ENCODE data around the gene XPC. TPM values are rescaled to one million over a fixed set of nuclear protein-coding genes. Genes with fewer than 3 reads are reported as not detected.

XPC gene
- total and polyA plus RNA-seq, 4 donors = 12.7 to 26.7 (median 14.2) TPM

DNA sequence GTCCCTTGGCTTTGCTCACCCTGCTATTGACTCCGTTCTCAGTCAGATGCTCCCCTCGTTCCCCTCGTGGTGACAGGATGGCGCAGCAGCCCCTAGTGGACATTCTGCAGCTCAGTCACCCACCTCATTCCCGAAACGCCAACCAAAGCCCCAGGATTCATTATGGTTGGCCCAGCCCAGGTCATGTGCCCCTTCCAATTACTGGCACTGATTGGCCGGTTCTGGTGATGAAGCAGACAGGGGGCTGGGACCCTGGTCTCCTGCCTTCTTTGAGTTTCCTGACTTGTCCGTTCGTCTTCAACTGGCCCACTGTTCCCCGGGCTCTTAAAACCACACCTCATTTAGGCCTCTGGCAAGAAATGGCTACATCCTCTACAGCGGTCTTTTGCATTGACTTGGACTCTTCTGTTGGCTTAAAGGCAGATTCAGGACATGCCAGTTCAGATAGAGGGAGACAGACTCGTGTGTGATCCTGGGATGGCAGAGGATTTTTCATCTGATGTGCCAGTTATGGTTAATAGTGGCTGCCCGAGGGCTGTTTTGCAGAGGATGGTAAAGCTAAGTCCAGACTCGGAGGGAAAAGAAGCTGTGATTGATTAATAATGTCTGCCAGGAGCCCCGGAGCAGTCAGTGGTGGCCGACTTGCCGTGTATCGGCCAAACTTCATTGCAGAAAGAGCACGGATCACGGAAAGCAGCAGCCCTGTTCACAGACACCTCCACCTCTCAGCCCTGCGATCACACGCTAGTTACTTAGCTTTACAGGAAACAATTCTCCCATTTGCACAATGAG is 38.1 kb upstream of the XPC start:
- H3K36me3 ChIP-seq (ENCODE audit: control insufficient read depth in 4 of 4, insufficient read depth in 3 of 4, low read depth in 1 of 4, low read length in 3 of 4) = no peaks in the 10 kb centered on the region
- TF ChIP-seq, protein P1, sequence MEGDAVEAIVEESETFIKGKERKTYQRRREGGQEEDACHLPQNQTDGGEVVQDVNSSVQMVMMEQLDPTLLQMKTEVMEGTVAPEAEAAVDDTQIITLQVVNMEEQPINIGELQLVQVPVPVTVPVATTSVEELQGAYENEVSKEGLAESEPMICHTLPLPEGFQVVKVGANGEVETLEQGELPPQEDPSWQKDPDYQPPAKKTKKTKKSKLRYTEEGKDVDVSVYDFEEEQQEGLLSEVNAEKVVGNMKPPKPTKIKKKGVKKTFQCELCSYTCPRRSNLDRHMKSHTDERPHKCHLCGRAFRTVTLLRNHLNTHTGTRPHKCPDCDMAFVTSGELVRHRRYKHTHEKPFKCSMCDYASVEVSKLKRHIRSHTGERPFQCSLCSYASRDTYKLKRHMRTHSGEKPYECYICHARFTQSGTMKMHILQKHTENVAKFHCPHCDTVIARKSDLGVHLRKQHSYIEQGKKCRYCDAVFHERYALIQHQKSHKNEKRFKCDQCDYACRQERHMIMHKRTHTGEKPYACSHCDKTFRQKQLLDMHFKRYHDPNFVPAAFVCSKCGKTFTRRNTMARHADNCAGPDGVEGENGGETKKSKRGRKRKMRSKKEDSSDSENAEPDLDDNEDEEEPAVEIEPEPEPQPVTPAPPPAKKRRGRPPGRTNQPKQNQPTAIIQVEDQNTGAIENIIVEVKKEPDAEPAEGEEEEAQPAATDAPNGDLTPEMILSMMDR (IDR thresholded peaks at IDR 0.05; ENCODE audit: low read depth, low read length, missing input control) = peak; percentile 41
- TF ChIP-seq RAD21 (IDR thresholded peaks at IDR 0.05) (peak in 1 of 2 donors; percentile 46), TAF1 (conservative IDR thresholded peaks at IDR 0.05) (peak; percentile 27), RXRA (IDR thresholded peaks at IDR 0.05) (no peak), SP1 (IDR thresholded peaks at IDR 0.05) (peak; percentile 8)
- no peaks in the 10 kb centered on the region for H3K27me3 ChIP-seq (ENCODE audit: control insufficient read depth in 4 of 4, insufficient read depth in 4 of 4, low read length in 3 of 4)
- no peak overlapping the region for H3K27ac ChIP-seq (ENCODE audit: low read depth in 1 of 2, low read length in 2 of 2)
- H3K9me3 ChIP-seq (ENCODE audit: control insufficient read depth in 4 of 4, low read length in 3 of 4) = peaks cover 0 to 4% (median 0%) of the 10 kb centered on the region in 4 donors
- no peaks in the 10 kb centered on the region for H3K4me1 ChIP-seq (ENCODE audit: control insufficient read depth in 4 of 4, insufficient read depth in 4 of 4, low read length in 3 of 4)
- no peak overlapping the region for H3K4me3 ChIP-seq (ENCODE audit: low read depth in 1 of 3, low read length in 3 of 3)
- WGBS = 62% methylated on average over 22 of the region's 22 CpGs
- peak; percentile 68 for DNase-seq (ENCODE audit: low spot score)
- H3K9ac ChIP-seq (ENCODE audit: low read depth in 1 of 2, low read length in 2 of 2) = no peak overlapping the region

DNA sequence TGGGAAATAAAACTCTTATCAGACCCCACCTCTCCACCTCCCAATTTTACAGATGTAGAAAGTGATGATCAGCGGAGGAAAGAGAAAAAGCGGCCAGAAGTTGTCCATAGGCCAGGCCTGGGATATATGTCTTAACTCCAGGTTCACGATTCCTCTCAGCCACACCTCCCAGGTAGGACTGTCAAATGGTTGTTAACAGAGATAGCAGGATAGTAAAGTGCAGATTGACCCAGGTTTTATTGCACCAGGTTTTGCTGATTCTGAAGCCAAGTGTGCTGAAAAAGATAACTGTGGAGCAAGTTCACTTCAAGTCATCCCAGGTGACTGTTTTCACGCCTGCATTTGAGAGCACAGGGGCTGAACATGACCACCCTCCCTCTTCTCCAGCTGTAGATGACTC is 36.4 kb upstream of the XPC start:
- Histone ChIP-seq H3K9me3 (ENCODE audit: control insufficient read depth in 4 of 4, low read length in 3 of 4) (no peaks in the 10 kb centered on the region), H3K27me3 (ENCODE audit: control insufficient read depth in 4 of 4, insufficient read depth in 4 of 4, low read length in 3 of 4) (no peaks in the 10 kb centered on the region), H3K36me3 (ENCODE audit: control insufficient read depth in 4 of 4, insufficient read depth in 3 of 4, low read depth in 1 of 4, low read length in 3 of 4) (no peaks in the 10 kb centered on the region), H3K4me3 (ENCODE audit: low read depth in 1 of 3, low read length in 3 of 3) (no peak overlapping the region), H3K27ac (ENCODE audit: low read depth in 1 of 2, low read length in 2 of 2) (no peak overlapping the region), H3K4me1 (ENCODE audit: control insufficient read depth in 4 of 4, insufficient read depth in 4 of 4, low read length in 3 of 4) (no peaks in the 10 kb centered on the region), H3K9ac (ENCODE audit: low read depth in 1 of 2, low read length in 2 of 2) (no peak overlapping the region)
- no peak for DNase-seq (ENCODE audit: low spot score)
- WGBS = 91% methylated on average over 4 of the region's 4 CpGs
- TF ChIP-seq TAF1 (conservative IDR thresholded peaks at IDR 0.05) (no peak), RAD21 (IDR thresholded peaks at IDR 0.05) (no peak), JUND (IDR thresholded peaks at IDR 0.05) (no peak), SP1 (IDR thresholded peaks at IDR 0.05) (no peak), HNF4G (IDR thresholded peaks at IDR 0.05) (no peak), GABPA (IDR thresholded peaks at IDR 0.05 in 1 of 2, conservative IDR thresholded peaks at IDR 0.05 in 1 of 2) (no peak), FOXA2 (IDR thresholded peaks at IDR 0.05) (no peak), NR2F2 (IDR thresholded peaks at IDR 0.05) (no peak), RXRA (IDR thresholded peaks at IDR 0.05) (no peak), FOXA1 (IDR thresholded peaks at IDR 0.05) (no peak), YY1 (IDR thresholded peaks at IDR 0.05) (no peak)
- TF ChIP-seq, protein P2, sequence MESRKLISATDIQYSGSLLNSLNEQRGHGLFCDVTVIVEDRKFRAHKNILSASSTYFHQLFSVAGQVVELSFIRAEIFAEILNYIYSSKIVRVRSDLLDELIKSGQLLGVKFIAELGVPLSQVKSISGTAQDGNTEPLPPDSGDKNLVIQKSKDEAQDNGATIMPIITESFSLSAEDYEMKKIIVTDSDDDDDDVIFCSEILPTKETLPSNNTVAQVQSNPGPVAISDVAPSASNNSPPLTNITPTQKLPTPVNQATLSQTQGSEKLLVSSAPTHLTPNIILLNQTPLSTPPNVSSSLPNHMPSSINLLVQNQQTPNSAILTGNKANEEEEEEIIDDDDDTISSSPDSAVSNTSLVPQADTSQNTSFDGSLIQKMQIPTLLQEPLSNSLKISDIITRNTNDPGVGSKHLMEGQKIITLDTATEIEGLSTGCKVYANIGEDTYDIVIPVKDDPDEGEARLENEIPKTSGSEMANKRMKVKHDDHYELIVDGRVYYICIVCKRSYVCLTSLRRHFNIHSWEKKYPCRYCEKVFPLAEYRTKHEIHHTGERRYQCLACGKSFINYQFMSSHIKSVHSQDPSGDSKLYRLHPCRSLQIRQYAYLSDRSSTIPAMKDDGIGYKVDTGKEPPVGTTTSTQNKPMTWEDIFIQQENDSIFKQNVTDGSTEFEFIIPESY (IDR thresholded peaks at IDR 0.05) = no peak
- TF ChIP-seq, protein P3, sequence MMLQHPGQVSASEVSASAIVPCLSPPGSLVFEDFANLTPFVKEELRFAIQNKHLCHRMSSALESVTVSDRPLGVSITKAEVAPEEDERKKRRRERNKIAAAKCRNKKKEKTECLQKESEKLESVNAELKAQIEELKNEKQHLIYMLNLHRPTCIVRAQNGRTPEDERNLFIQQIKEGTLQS (IDR thresholded peaks at IDR 0.05) = no peak
- TF ChIP-seq, protein P4, sequence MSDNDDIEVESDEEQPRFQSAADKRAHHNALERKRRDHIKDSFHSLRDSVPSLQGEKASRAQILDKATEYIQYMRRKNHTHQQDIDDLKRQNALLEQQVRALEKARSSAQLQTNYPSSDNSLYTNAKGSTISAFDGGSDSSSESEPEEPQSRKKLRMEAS (IDR thresholded peaks at IDR 0.05) = no peak
- TF ChIP-seq, protein P1 (IDR thresholded peaks at IDR 0.05; ENCODE audit: low read depth, low read length, missing input control) = no peak
